CD14-positive monocyte (primary cell): ENCODE results near the gene ASNSD1. TPM values are rescaled to one million over a fixed set of nuclear protein-coding genes. Genes with fewer than 3 reads are reported as not detected.
"Not testable (repeated sequence)": the region's sequence is repeated elsewhere in the genome, so short reads cannot be mapped to it uniquely, and the experiment has no call there.

Source experiments
- DNase-seq, 3 donors: peaks; one replicate each; pipeline ENCODE4 v3.0.0-alpha.2; 2011 to 2022
- H2AFZ ChIP-seq: 2 replicates; pipeline ENCODE4 v1.6.0; 2012; ENCODE audit warnings: mild to moderate bottlenecking, low read depth, low read length, inconsistent platforms; ENCODE audit not compliant: insufficient read depth, poor library complexity, severe bottlenecking
- H3K27ac ChIP-seq, 2 donors: 1 replicate in 1 of 2; 2 replicates in 1 of 2; pipeline ENCODE4 v1.5.1; 2012 to 2013; ENCODE audit warnings: low read length in 2 of 2, control low read depth in 1 of 2, inconsistent platforms in 1 of 2, low read depth in 1 of 2, mild to moderate bottlenecking in 1 of 2
- H3K27me3 ChIP-seq, 2 donors: one replicate each; pipeline versions ENCODE4 v1.6.0 to v1.6.1; 2011 to 2013; ENCODE audit warnings: low read length in 2 of 2; ENCODE audit not compliant: control insufficient read depth in 2 of 2, insufficient read depth in 2 of 2
- H3K36me3 ChIP-seq, 2 donors: replicated peaks in 1 of 2; 1 replicate in 1 of 2; 2 replicates in 1 of 2; pipeline versions ENCODE4 v1.5.1 to v1.6.1; 2012 to 2013; ENCODE audit warnings: low read length in 2 of 2, control low read depth in 1 of 2, inconsistent platforms in 1 of 2, mild to moderate bottlenecking in 1 of 2; ENCODE audit not compliant: insufficient read depth in 2 of 2, control insufficient read depth in 1 of 2
- H3K4me1 ChIP-seq, 2 donors: 1 replicate in 1 of 2; 2 replicates in 1 of 2; pipeline versions ENCODE4 v1.5.1 to v1.6.1; 2012 to 2013; ENCODE audit warnings: low read length in 2 of 2, control low read depth in 1 of 2, inconsistent platforms in 1 of 2, mild to moderate bottlenecking in 1 of 2, moderate library complexity in 1 of 2; ENCODE audit not compliant: insufficient read depth in 2 of 2, control insufficient read depth in 1 of 2
- H3K4me2 ChIP-seq: replicated peaks from 2 replicates; pipeline ENCODE3; 2012; ENCODE audit warnings: low read length, moderate library complexity, mild to moderate bottlenecking; ENCODE audit not compliant: poor library complexity, severe bottlenecking; ENCODE audit errors: extremely low read depth
- H3K4me3 ChIP-seq, 3 experiments: fragments of 200-600 bp in 1 of 3; sonication (generic) in 1 of 3; replicated peaks in 1 of 3; 1 replicate in 2 of 3; 2 replicates in 1 of 3; pipeline ENCODE4 v1.5.1; 2011 to 2013; ENCODE audit warnings: low read length in 3 of 3, mild to moderate bottlenecking in 3 of 3, control low read depth in 2 of 3, low read depth in 2 of 3, inconsistent platforms in 1 of 3, moderate library complexity in 1 of 3
- H3K79me2 ChIP-seq: 2 replicates; pipeline ENCODE4 v1.6.0; 2012; ENCODE audit warnings: mild to moderate bottlenecking, control low read depth, inconsistent platforms, low read length, moderate library complexity; ENCODE audit not compliant: insufficient read depth
- H3K9ac ChIP-seq: 2 replicates; pipeline ENCODE4 v1.6.0; 2017; ENCODE audit warnings: low read length, mild to moderate bottlenecking; ENCODE audit not compliant: insufficient read depth, poor library complexity, severe bottlenecking
- H3K9me3 ChIP-seq, 2 donors: replicated peaks in 1 of 2; 1 replicate in 1 of 2; 2 replicates in 1 of 2; pipeline versions ENCODE4 v1.5.1 to v1.6.1; 2012 to 2013; ENCODE audit warnings: low read length in 2 of 2, control low read depth in 1 of 2; ENCODE audit not compliant: control insufficient read depth in 1 of 2, insufficient read depth in 1 of 2
- H4K20me1 ChIP-seq: 2 replicates; pipeline ENCODE4 v1.6.0; 2012; ENCODE audit warnings: mild to moderate bottlenecking, low read length, control low read depth, moderate library complexity; ENCODE audit not compliant: insufficient read depth
- H3K27ac Mint-ChIP-seq, 7 donors: one replicate each; pipeline ENCODE4 v1.8.0; 2020; ENCODE audit warnings: mild to moderate bottlenecking in 7 of 7, mixed read lengths in 7 of 7, moderate library complexity in 6 of 7, inconsistent platforms in 2 of 7
- H3K27me3 Mint-ChIP-seq, 3 donors: one replicate each; pipeline ENCODE4 v1.8.0; 2021 to 2022; ENCODE audit warnings: low read depth in 3 of 3, mild to moderate bottlenecking in 3 of 3, mixed read lengths in 3 of 3, moderate library complexity in 3 of 3, inconsistent platforms in 1 of 3
- H3K36me3 Mint-ChIP-seq, 2 donors: one replicate each; pipeline ENCODE4 v1.8.0; 2020; ENCODE audit warnings: mixed read lengths in 2 of 2, inconsistent platforms in 1 of 2, mild to moderate bottlenecking in 1 of 2
- H3K4me1 Mint-ChIP-seq: one replicate; pipeline ENCODE4 v1.8.0; 2020; ENCODE audit warnings: mild to moderate bottlenecking, mixed read lengths
- H3K4me3 Mint-ChIP-seq, 2 donors: one replicate each; pipeline ENCODE4 v1.8.0; 2020; ENCODE audit warnings: mild to moderate bottlenecking in 2 of 2, mixed read lengths in 2 of 2, moderate library complexity in 1 of 2
- H3K9me3 Mint-ChIP-seq, 7 donors: one replicate each; pipeline ENCODE4 v1.8.0; 2020 to 2022; ENCODE audit warnings: mixed read lengths in 7 of 7, mild to moderate bottlenecking in 6 of 7, moderate library complexity in 6 of 7, inconsistent platforms in 2 of 7
- WGBS: methylation state at CpG from one replicate; pipeline ENCODE4 v1.1.5; 2013; ENCODE audit warnings: missing lambda C conversion rate; ENCODE audit not compliant: insufficient coverage; 5-methylcytosine and 5-hydroxymethylcytosine counted together
- intact Hi-C, 2 donors: fragments of 100-400 bp; cut with micrococcal nuclease; formaldehyde crosslinking; loops; one replicate each; pipeline versions ENCODE4 v1.15.0 to v1.15.1; 2023
- polyA plus RNA-seq, 3 donors: library from polyadenylated mRNA; depleted of rRNA in 1 of 3; unstranded in 2 of 3; stranded (reverse) in 1 of 3; fragments of 300-500 nt in 2 of 3; fragments of >200 nt in 1 of 3; fragmentation: Illumina TruSeq in 2 of 3; gene quantifications; 1 replicate in 2 of 3; 2 replicates in 1 of 3; pipeline ENCODE4 v1.2.3, GENCODE V29; 2012 to 2021
- TF ChIP-seq, protein P1 (sequence below): fragments of 200-600 bp; IDR thresholded peaks from one replicate; pipeline ENCODE4 v1.8.0; 2022; ENCODE audit warnings: antibody characterized with exemption, mild to moderate bottlenecking

Gene ASNSD1
- polyA plus RNA-seq, 3 donors: 8.6 to 27.1 (median 26.6) TPM

DNA sequence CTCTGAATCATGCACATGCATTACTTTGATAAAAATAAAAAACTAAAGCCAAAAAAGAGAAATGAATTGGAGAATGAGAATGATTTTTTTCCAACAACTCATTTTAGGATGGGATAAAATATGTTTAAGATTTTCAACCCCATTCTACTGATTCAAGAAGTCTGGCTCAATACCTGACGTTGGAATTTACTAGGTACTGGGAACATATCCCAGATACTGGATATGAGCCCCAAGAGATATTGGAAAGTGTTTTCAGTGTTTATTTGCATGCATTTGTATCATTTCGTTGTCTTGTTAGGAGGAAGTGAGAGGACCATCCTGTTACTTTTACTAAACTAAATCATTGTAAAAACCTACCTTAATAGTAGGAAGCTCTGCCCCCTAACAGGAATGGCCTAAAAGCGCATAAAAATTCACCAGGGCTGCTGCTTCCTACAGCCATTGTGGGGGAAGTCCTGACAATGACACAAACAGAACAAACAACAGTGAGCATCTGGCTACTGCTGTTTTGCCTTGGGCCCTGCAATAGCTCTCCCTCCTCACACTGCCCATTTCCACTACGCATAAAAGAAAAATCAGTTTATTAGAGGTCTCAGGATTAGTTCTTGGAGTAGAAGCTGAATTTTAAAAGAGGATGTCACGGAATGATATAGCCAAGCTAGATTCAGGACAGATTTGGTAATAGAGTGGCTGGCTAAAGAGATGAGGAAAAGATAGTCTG is 48.4 kb downstream of the ASNSD1 start:
- Histone ChIP-seq H4K20me1 (no peaks in the 10 kb centered on the region), H3K27me3 (no peaks in the 10 kb centered on the region), H3K79me2 (no peaks in the 10 kb centered on the region), H3K4me1 (no peaks in the 10 kb centered on the region), H3K36me3 (no peaks in the 10 kb centered on the region), H3K9ac (no peak overlapping the region), H3K4me2 (no peak overlapping the region), H3K9me3 (no peaks in the 10 kb centered on the region), H3K4me3 (no peak overlapping the region), H2AFZ (no peak overlapping the region), H3K27ac (no peak overlapping the region)
- intact Hi-C loops: no loop called here
- Mint-ChIP-seq H3K9me3 (peaks cover 0 to 17% (median 7%) of the 10 kb centered on the region in 7 donors), H3K36me3 (peaks cover 5 to 14% of the 10 kb centered on the region in 2 donors), H3K4me3 (no peak overlapping the region), H3K27me3 (peaks cover 0 to 2% (median 0%) of the 10 kb centered on the region in 3 donors), H3K4me1 (no peaks in the 10 kb centered on the region), H3K27ac (no peak overlapping the region)
- 100% methylated on average over 2 of the region's 5 CpGs for WGBS
- DNase-seq: no peak
- TF ChIP-seq, protein P1, sequence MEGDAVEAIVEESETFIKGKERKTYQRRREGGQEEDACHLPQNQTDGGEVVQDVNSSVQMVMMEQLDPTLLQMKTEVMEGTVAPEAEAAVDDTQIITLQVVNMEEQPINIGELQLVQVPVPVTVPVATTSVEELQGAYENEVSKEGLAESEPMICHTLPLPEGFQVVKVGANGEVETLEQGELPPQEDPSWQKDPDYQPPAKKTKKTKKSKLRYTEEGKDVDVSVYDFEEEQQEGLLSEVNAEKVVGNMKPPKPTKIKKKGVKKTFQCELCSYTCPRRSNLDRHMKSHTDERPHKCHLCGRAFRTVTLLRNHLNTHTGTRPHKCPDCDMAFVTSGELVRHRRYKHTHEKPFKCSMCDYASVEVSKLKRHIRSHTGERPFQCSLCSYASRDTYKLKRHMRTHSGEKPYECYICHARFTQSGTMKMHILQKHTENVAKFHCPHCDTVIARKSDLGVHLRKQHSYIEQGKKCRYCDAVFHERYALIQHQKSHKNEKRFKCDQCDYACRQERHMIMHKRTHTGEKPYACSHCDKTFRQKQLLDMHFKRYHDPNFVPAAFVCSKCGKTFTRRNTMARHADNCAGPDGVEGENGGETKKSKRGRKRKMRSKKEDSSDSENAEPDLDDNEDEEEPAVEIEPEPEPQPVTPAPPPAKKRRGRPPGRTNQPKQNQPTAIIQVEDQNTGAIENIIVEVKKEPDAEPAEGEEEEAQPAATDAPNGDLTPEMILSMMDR: no peak

DNA sequence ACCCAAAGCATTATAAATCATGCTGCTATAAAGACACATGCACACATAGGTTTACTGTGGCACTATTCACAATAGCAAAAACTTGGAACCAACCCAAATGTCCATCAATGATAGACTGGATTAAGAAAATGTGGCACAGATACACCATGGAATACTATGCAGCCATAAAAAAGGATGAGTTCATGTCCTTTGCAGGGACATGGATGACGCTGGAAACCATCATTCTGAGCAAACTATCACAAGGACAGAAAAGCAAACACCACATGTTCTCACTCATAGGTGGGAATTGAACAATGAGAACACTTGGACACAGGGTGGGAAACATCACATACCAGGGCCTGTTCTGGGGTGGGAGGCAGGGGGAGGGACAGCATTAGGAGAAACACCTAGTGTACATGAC is 56.3 kb downstream of the ASNSD1 start:
- H3K27me3 Mint-ChIP-seq, H3K27ac Mint-ChIP-seq, H3K27me3 ChIP-seq, H3K9me3 ChIP-seq, H3K36me3 Mint-ChIP-seq, H3K4me1 ChIP-seq, H3K4me3 ChIP-seq, H3K4me2 ChIP-seq, intact Hi-C loops, H3K27ac ChIP-seq, DNase-seq, H2AFZ ChIP-seq, H3K4me3 Mint-ChIP-seq, H3K9ac ChIP-seq, H3K4me1 Mint-ChIP-seq, H3K36me3 ChIP-seq, H3K79me2 ChIP-seq, H4K20me1 ChIP-seq: not testable (repeated sequence)
- no CpG with 5 or more reads among the region's 1 CpG for WGBS
- H3K9me3 Mint-ChIP-seq: peaks cover 3 to 19% (median 16%) of the 10 kb centered on the region in 7 donors
